PC-3 (cell line): ENCODE measurements around the gene TMEM233. TPM values are rescaled to one million over a fixed set of nuclear protein-coding genes. Genes with fewer than 3 reads are reported as not detected.

Experiments
- ATAC-seq: fragments of 200-7000 bp; cut with Tn5 transposase; 2 replicates; pipeline ENCODE4 v1.9.1; 2020; ENCODE audit warnings: mild to moderate bottlenecking, moderate library complexity
- BruUV-seq: library from RNA; stranded (reverse); fragments of 400-500 nt; replicated peaks from 2 replicates; lab custom pipeline; 2021; lab: Mats Ljungman, UMichigan
- CTCF ChIA-PET: fragments of 300-600 bp; sonication (Branson Sonifier 250); formaldehyde crosslinking; loops from one replicate; lab custom pipeline; 2022; ENCODE audit warnings: antibody characterized with exemption; lab: Charles Lee
- POLR2A ChIA-PET: fragments of 300-600 bp; sonication (Branson Sonifier 250); formaldehyde crosslinking; loops from one replicate; lab custom pipeline; 2022; ENCODE audit warnings: antibody characterized with exemption; ENCODE audit not compliant: unreplicated experiment; lab: Charles Lee
- DNase-seq: peaks from one replicate; pipeline ENCODE4 v3.0.0-alpha.2; 2015
- H2AFZ ChIP-seq: fragments of 300-600 bp; sonication (generic); 2 replicates; pipeline ENCODE4 v1.6.0; 2016; ENCODE audit warnings: antibody characterized with exemption, low read length
- H3F3A ChIP-seq: fragments of 300-600 bp; sonication (generic); one replicate; pipeline ENCODE4 v1.6.0; 2017; ENCODE audit warnings: antibody characterized with exemption, low read length, control low read depth, mild to moderate bottlenecking; ENCODE audit not compliant: unreplicated experiment
- H3K27ac ChIP-seq: fragments of 300-600 bp; sonication (generic); 2 replicates; pipeline ENCODE4 v1.5.1; 2016; ENCODE audit warnings: mild to moderate bottlenecking, low read length
- H3K27me3 ChIP-seq: fragments of 300-600 bp; sonication (generic); 2 replicates; pipeline ENCODE4 v1.6.1; 2016; ENCODE audit warnings: low read length, mixed read lengths
- H3K36me3 ChIP-seq: fragments of 300-600 bp; sonication (generic); 2 replicates; pipeline ENCODE4 v1.6.1; 2016; ENCODE audit warnings: low read depth, mixed run types, low read length, mixed read lengths
- H3K4me1 ChIP-seq: fragments of 300-600 bp; sonication (generic); 2 replicates; pipeline ENCODE4 v1.5.1; 2016; ENCODE audit warnings: low read length; ENCODE audit not compliant: insufficient read depth
- H3K4me2 ChIP-seq: fragments of 300-600 bp; sonication (generic); 2 replicates; pipeline ENCODE4 v1.6.0; 2016; ENCODE audit warnings: low read length
- H3K4me3 ChIP-seq: fragments of 300-600 bp; sonication (generic); 2 replicates; pipeline ENCODE4 v1.5.1; 2016; ENCODE audit warnings: mild to moderate bottlenecking, low read length, mixed read lengths
- H3K79me2 ChIP-seq: fragments of 300-600 bp; sonication (generic); 2 replicates; pipeline ENCODE4 v1.6.1; 2017; ENCODE audit warnings: low read length, mixed read lengths
- H3K9ac ChIP-seq: fragments of 300-600 bp; sonication (generic); 2 replicates; pipeline ENCODE4 v1.6.0; 2016; ENCODE audit warnings: mild to moderate bottlenecking, low read length
- H3K9me2 ChIP-seq: fragments of 300-600 bp; sonication (generic); replicated peaks from 2 replicates; pipeline ENCODE4 v1.6.1; 2016; ENCODE audit warnings: mixed run types, low read length, mixed read lengths
- H3K9me3 ChIP-seq: fragments of 300-600 bp; sonication (generic); 2 replicates; pipeline ENCODE4 v1.6.1; 2016; ENCODE audit warnings: low read length, mixed read lengths
- H4K20me1 ChIP-seq: fragments of 300-600 bp; sonication (generic); 2 replicates; pipeline ENCODE4 v1.6.1; 2016; ENCODE audit warnings: low read length, mixed read lengths
- CTCF ChIP-seq: fragments of 300-600 bp; sonication (generic); conservative IDR thresholded peaks from 2 replicates; pipeline ENCODE4 v1.5.1; 2017; ENCODE audit warnings: antibody characterized with exemption, low read depth, mild to moderate bottlenecking, low read length
- EZH2 ChIP-seq: fragments of 300-600 bp; sonication (generic); IDR thresholded peaks from one replicate; pipeline ENCODE4 v1.6.1; 2017; ENCODE audit warnings: antibody characterized with exemption, mild to moderate bottlenecking, low read length; ENCODE audit not compliant: unreplicated experiment
- EZH2phosphoT487 ChIP-seq: fragments of 300-600 bp; sonication (generic); IDR thresholded peaks from 2 replicates; pipeline ENCODE4 v1.6.1; 2018; ENCODE audit warnings: mild to moderate bottlenecking, antibody characterized with exemption, low read length, borderline replicate concordance
- intact Hi-C: fragments of 100-400 bp; cut with micrococcal nuclease; formaldehyde crosslinking; loops from 2 replicates; pipeline ENCODE4 v1.9.0; 2023
- total RNA-seq: library from RNA; depleted of rRNA; stranded (reverse); fragments of >200 nt; gene quantifications from 2 replicates; pipeline ENCODE4 v1.2.3, GENCODE V29; 2014

TMEM233 gene
- total RNA-seq, 1 experiment from 2014 or later: not detected

- Histone ChIP-seq H3K4me2 (no peak overlapping the region), H3K79me2 (no peaks in the 10 kb centered on the region), H4K20me1 (no peaks in the 10 kb centered on the region), H3K9me3 (no peaks in the 10 kb centered on the region), H3K27me3 (no peaks in the 10 kb centered on the region), H3K4me1 (peaks cover 10% of the 10 kb centered on the region), H3F3A (no peaks in the 10 kb centered on the region), H3K36me3 (peaks cover 30% of the 10 kb centered on the region), H2AFZ (no peak overlapping the region), H3K9me2 (no peaks in the 10 kb centered on the region), H3K4me3 (no peak overlapping the region), H3K27ac (no peak overlapping the region), H3K9ac (no peak overlapping the region)
- ChIA-PET POLR2A (no interaction called here), CTCF (no interaction called here)
- ATAC-seq (no peak), DNase-seq (no peak)
- no TSS peak for BruUV-seq
- TF ChIP-seq EZH2 (no peak), CTCF (no peak), EZH2phosphoT487 (no peak)
- intact Hi-C loops: no loop called here
Measured at GRCh38 chr12:119684711-119685369, 91.3 kb downstream of the TMEM233 start.

- H3K9ac ChIP-seq: no peak overlapping the region
- peaks cover 10% of the 10 kb centered on the region for H3K4me1 ChIP-seq
- BruUV-seq: no TSS peak
- no peak overlapping the region for H3K4me3 ChIP-seq
- CTCF ChIA-PET: no interaction called here
- POLR2A ChIA-PET: no interaction called here
- peaks cover 30% of the 10 kb centered on the region for H3K36me3 ChIP-seq
- no peaks in the 10 kb centered on the region for H3K9me3 ChIP-seq
- no peak overlapping the region for H3K27ac ChIP-seq
- H3K4me2 ChIP-seq: no peak overlapping the region
- intact Hi-C loops: no loop called here
- no peaks in the 10 kb centered on the region for H3K79me2 ChIP-seq
- H3K27me3 ChIP-seq: no peaks in the 10 kb centered on the region
- no peaks in the 10 kb centered on the region for H3K9me2 ChIP-seq
- no peaks in the 10 kb centered on the region for H4K20me1 ChIP-seq
- DNase-seq (no peak), ATAC-seq (no peak)
- no peak overlapping the region for H2AFZ ChIP-seq
- TF ChIP-seq CTCF (no peak), EZH2 (no peak), EZH2phosphoT487 (no peak)
- H3F3A ChIP-seq: no peaks in the 10 kb centered on the region
Measured at GRCh38 chr12:119685375-119685774, 91.8 kb downstream of the TMEM233 start.

GRCh38 chr12:119686355-119686754 lies 92.8 kb downstream of the TMEM233 start:
- no peak for ATAC-seq
- no peak overlapping the region for H2AFZ ChIP-seq
- no peak for TF ChIP-seq EZH2phosphoT487
- no peak for TF ChIP-seq EZH2
- TF ChIP-seq CTCF: no peak
- no peaks in the 10 kb centered on the region for H4K20me1 ChIP-seq
- no peak overlapping the region for H3K4me3 ChIP-seq
- H3K9me2 ChIP-seq: no peaks in the 10 kb centered on the region
- peaks cover 10% of the 10 kb centered on the region for H3K4me1 ChIP-seq
- H3K9me3 ChIP-seq: no peaks in the 10 kb centered on the region
- no peak overlapping the region for H3K9ac ChIP-seq
- no peaks in the 10 kb centered on the region for H3K79me2 ChIP-seq
- no peak for DNase-seq
- no peak overlapping the region for H3K4me2 ChIP-seq
- intact Hi-C loops: no loop called here
- H3K27ac ChIP-seq: no peak overlapping the region
- ChIA-PET POLR2A (no interaction called here), CTCF (no interaction called here)
- peaks cover 23% of the 10 kb centered on the region; the same call in 1 of the 2 replicates for H3K36me3 ChIP-seq
- H3F3A ChIP-seq: no peaks in the 10 kb centered on the region
- BruUV-seq: TSS peak; percentile 24
- no peaks in the 10 kb centered on the region for H3K27me3 ChIP-seq
